Liver (tissue), 9 donors: ENCODE measurements around the gene LRRC36. TPM values are rescaled to one million over a fixed set of nuclear protein-coding genes. Genes with fewer than 3 reads are reported as not detected.

Experiments
- DNase-seq: peaks from one replicate; pipeline ENCODE4 v3.0.0-alpha.2; 2017; ENCODE audit warnings: low spot score
- H3K27ac ChIP-seq, 2 donors: one replicate each; pipeline ENCODE4 v1.7.0; 2013; ENCODE audit warnings: inconsistent platforms in 2 of 2, low read length in 2 of 2, control low read depth in 1 of 2, low read depth in 1 of 2, mild to moderate bottlenecking in 1 of 2
- H3K27me3 ChIP-seq, 4 donors: one replicate each; pipeline versions ENCODE4 v1.6.1 to v1.7.0; 2013; ENCODE audit warnings: low read length in 3 of 4, inconsistent platforms in 1 of 4, mild to moderate bottlenecking in 1 of 4, moderate library complexity in 1 of 4; ENCODE audit not compliant: control insufficient read depth in 4 of 4, insufficient read depth in 4 of 4
- H3K36me3 ChIP-seq, 4 donors: one replicate each; pipeline versions ENCODE4 v1.6.1 to v1.7.0; 2013; ENCODE audit warnings: low read length in 3 of 4, mild to moderate bottlenecking in 3 of 4, low read depth in 1 of 4, moderate library complexity in 1 of 4; ENCODE audit not compliant: control insufficient read depth in 4 of 4, insufficient read depth in 3 of 4
- H3K4me1 ChIP-seq, 4 donors: one replicate each; pipeline versions ENCODE4 v1.6.1 to v1.7.0; 2013; ENCODE audit warnings: low read length in 3 of 4, mild to moderate bottlenecking in 3 of 4, moderate library complexity in 1 of 4; ENCODE audit not compliant: control insufficient read depth in 4 of 4, insufficient read depth in 4 of 4
- H3K4me3 ChIP-seq, 3 donors: one replicate each; pipeline versions ENCODE4 v1.6.1 to v1.7.0; 2013; ENCODE audit warnings: low read length in 3 of 3, control low read depth in 1 of 3, low read depth in 1 of 3, mild to moderate bottlenecking in 1 of 3
- H3K9ac ChIP-seq, 2 donors: one replicate each; pipeline ENCODE4 v1.7.0; 2013; ENCODE audit warnings: low read length in 2 of 2, mild to moderate bottlenecking in 2 of 2, moderate library complexity in 2 of 2, control low read depth in 1 of 2, low read depth in 1 of 2
- H3K9me3 ChIP-seq, 4 donors: one replicate each; pipeline versions ENCODE4 v1.6.1 to v1.7.0; 2013; ENCODE audit warnings: low read length in 3 of 4; ENCODE audit not compliant: control insufficient read depth in 4 of 4
- CTCF ChIP-seq: fragments of 150-350 bp; IDR thresholded peaks from 2 replicates; pipeline ENCODE4 v1.5.1; 2017; ENCODE audit warnings: improper control_type of control experiment, low read depth, low read length; ENCODE audit not compliant: missing input control
- EGR1 ChIP-seq, 2 donors: IDR thresholded peaks; 2 replicates each; pipeline ENCODE4 v1.6.1; 2016 to 2018; ENCODE audit warnings: antibody characterized with exemption in 2 of 2, low read depth in 2 of 2
- FOXA1 ChIP-seq: IDR thresholded peaks from 2 replicates; pipeline ENCODE4 v1.6.1; 2016; ENCODE audit warnings: antibody characterized with exemption
- FOXA2 ChIP-seq: IDR thresholded peaks from 2 replicates; pipeline ENCODE4 v1.6.1; 2016; ENCODE audit warnings: antibody characterized with exemption
- GABPA ChIP-seq, 2 donors: IDR thresholded peaks in 1 of 2; conservative IDR thresholded peaks in 1 of 2; 2 replicates each; pipeline ENCODE4 v1.6.1; 2016; ENCODE audit warnings: antibody characterized with exemption in 2 of 2, mild to moderate bottlenecking in 1 of 2, moderate library complexity in 1 of 2
- HNF4A ChIP-seq, 2 donors: conservative IDR thresholded peaks; 2 replicates each; pipeline ENCODE4 v1.6.1; 2016; ENCODE audit warnings: antibody characterized with exemption in 2 of 2, mild to moderate bottlenecking in 2 of 2
- HNF4G ChIP-seq: IDR thresholded peaks from 2 replicates; pipeline ENCODE4 v1.6.1; 2016; ENCODE audit warnings: antibody characterized with exemption
- JUND ChIP-seq, 2 donors: IDR thresholded peaks; 2 replicates each; pipeline ENCODE4 v1.6.1; 2016; ENCODE audit warnings: antibody characterized with exemption in 2 of 2
- MAX ChIP-seq: IDR thresholded peaks from 2 replicates; pipeline ENCODE4 v1.6.1; 2016; ENCODE audit warnings: antibody characterized with exemption
- NR2F2 ChIP-seq: IDR thresholded peaks from 2 replicates; pipeline ENCODE4 v1.6.1; 2016; ENCODE audit warnings: antibody characterized with exemption
- RAD21 ChIP-seq, 2 donors: IDR thresholded peaks; 2 replicates each; pipeline ENCODE4 v1.6.1; 2016; ENCODE audit warnings: antibody characterized with exemption in 2 of 2, mild to moderate bottlenecking in 2 of 2
- REST ChIP-seq: IDR thresholded peaks from 2 replicates; pipeline ENCODE4 v1.6.1; 2016; ENCODE audit warnings: antibody characterized with exemption, mild to moderate bottlenecking
- SP1 ChIP-seq: IDR thresholded peaks from 2 replicates; pipeline ENCODE4 v1.6.1; 2018; ENCODE audit warnings: antibody characterized with exemption, mild to moderate bottlenecking
- TAF1 ChIP-seq: conservative IDR thresholded peaks from 2 replicates; pipeline ENCODE4 v1.6.1; 2016; ENCODE audit warnings: antibody characterized with exemption, mild to moderate bottlenecking
- YY1 ChIP-seq: IDR thresholded peaks from 2 replicates; pipeline ENCODE4 v1.6.1; 2016; ENCODE audit warnings: antibody characterized with exemption, mild to moderate bottlenecking
- ZBTB33 ChIP-seq: IDR thresholded peaks from 2 replicates; pipeline ENCODE4 v1.6.1; 2016; ENCODE audit warnings: antibody characterized with exemption
- WGBS: extraction: QIAGEN DNeasy Blood & Tissue Kit; methylation state at CpG from one replicate; pipeline ENCODE4 v1.1.7; 2013; 5-methylcytosine and 5-hydroxymethylcytosine counted together
- polyA plus RNA-seq, 2 donors: library from polyadenylated mRNA; stranded (reverse) in 1 of 2; unstranded in 1 of 2; fragments of 200-250 nt in 1 of 2; fragments of >200 nt in 1 of 2; fragmentation: Nextera tagmentation in 1 of 2; extraction: Ambion mirVana in 1 of 2; gene quantifications; one replicate each; pipeline versions ENCODE4 v1.2.1 to v1.2.3, GENCODE V29; 2013 to 2015
- total RNA-seq, 2 donors: library from RNA; depleted of rRNA; stranded (reverse); fragments of >200 nt; gene quantifications; one replicate each; pipeline ENCODE4 v1.2.3, GENCODE V29; 2014
- donor health status: healthy.
- donor health status: healthy.
- donor health status: healthy.
- donor health status: healthy.
- donor health status: healthy.

The LRRC36 gene
- total and polyA plus RNA-seq, 4 donors, result 0.08 TPM; not detected in 3

- H3K4me3 ChIP-seq, result no peak overlapping the region
- no peak for DNase-seq
- H3K27me3 ChIP-seq, result no peaks in the 10 kb centered on the region
- TF ChIP-seq MAX (no peak), FOXA1 (no peak), HNF4G (no peak), JUND (IDR thresholded peaks at IDR 0.05) (no peak), YY1 (no peak), SP1 (peak; percentile 60)
- no peak overlapping the region for H3K27ac ChIP-seq
- no peaks in the 10 kb centered on the region for H3K4me1 ChIP-seq
- no peak overlapping the region for H3K9ac ChIP-seq
- 92% methylated on average over 5 of the region's 5 CpGs for WGBS
- no peaks in the 10 kb centered on the region for H3K9me3 ChIP-seq
- H3K36me3 ChIP-seq, result no peaks in the 10 kb centered on the region
These were observed 78.2 kb downstream of the LRRC36 start for GRCh38 chr16:67404740-67405226.

GRCh38 chr16:67405336-67405735 is 78.7 kb downstream of the LRRC36 start:
- no peaks in the 10 kb centered on the region for H3K4me1 ChIP-seq
- DNase-seq, result no peak
- H3K27ac ChIP-seq, result no peak overlapping the region
- no peaks in the 10 kb centered on the region for H3K36me3 ChIP-seq
- whole genome bisulfite sequencing, result 88% methylated on average over 8 of the region's 8 CpGs
- no peak overlapping the region for H3K4me3 ChIP-seq
- TF ChIP-seq EGR1 (IDR thresholded peaks at IDR 0.05; ENCODE audit: low read depth in 2 of 2) (no peak), FOXA1 (no peak), NR2F2 (no peak), TAF1 (no peak), MAX (no peak), YY1 (no peak), JUND (IDR thresholded peaks at IDR 0.05) (no peak), REST (no peak), ZBTB33 (no peak), HNF4G (no peak), GABPA (IDR thresholded peaks at IDR 0.05 in 1 of 2, conservative IDR thresholded peaks at IDR 0.05 in 1 of 2) (no peak), FOXA2 (no peak), CTCF (no peak), HNF4A (conservative IDR thresholded peaks at IDR 0.05) (no peak), RAD21 (IDR thresholded peaks at IDR 0.05) (no peak), SP1 (no peak)
- H3K9me3 ChIP-seq, result no peaks in the 10 kb centered on the region
- H3K9ac ChIP-seq, result no peak overlapping the region
- no peaks in the 10 kb centered on the region for H3K27me3 ChIP-seq
